A549 (cell line): ENCODE data around the gene SLC19A1.

Experiments
- KDM5A ChIP-seq: fragments of 200-600 bp; sonication (generic); IDR thresholded peaks from 2 replicates; pipeline ENCODE4 v1.6.1; 2016; ENCODE audit warnings: antibody characterized with exemption, mild to moderate bottlenecking
- POLR2A ChIP-seq: IDR thresholded peaks from 2 replicates; pipeline ENCODE4 v1.6.1; 2012; ENCODE audit warnings: mild to moderate bottlenecking, low read length
- TF ChIP-seq, protein P1 (sequence below): fragments of >200 bp; sonication (Bioruptor Twin); formaldehyde crosslinking; IDR thresholded peaks from 3 replicates; pipeline ENCODE4 v1.5.1; 2016

GRCh38 chr21:45576838-45577737 is 34.8 kb upstream of the SLC19A1 start:
- TF ChIP-seq POLR2A (no peak), KDM5A (no peak)
- TF ChIP-seq, protein P1, sequence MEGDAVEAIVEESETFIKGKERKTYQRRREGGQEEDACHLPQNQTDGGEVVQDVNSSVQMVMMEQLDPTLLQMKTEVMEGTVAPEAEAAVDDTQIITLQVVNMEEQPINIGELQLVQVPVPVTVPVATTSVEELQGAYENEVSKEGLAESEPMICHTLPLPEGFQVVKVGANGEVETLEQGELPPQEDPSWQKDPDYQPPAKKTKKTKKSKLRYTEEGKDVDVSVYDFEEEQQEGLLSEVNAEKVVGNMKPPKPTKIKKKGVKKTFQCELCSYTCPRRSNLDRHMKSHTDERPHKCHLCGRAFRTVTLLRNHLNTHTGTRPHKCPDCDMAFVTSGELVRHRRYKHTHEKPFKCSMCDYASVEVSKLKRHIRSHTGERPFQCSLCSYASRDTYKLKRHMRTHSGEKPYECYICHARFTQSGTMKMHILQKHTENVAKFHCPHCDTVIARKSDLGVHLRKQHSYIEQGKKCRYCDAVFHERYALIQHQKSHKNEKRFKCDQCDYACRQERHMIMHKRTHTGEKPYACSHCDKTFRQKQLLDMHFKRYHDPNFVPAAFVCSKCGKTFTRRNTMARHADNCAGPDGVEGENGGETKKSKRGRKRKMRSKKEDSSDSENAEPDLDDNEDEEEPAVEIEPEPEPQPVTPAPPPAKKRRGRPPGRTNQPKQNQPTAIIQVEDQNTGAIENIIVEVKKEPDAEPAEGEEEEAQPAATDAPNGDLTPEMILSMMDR: no peak
